Tibial nerve (tissue), 4 donors: ENCODE measurements around the gene WNT8A. TPM values are rescaled to one million over a fixed set of nuclear protein-coding genes. Genes with fewer than 3 reads are reported as not detected.
A peak's percentile ranks its signal among the peaks of the same experiment; 100 is the strongest.

Experiments used
- DNase-seq, 2 donors: peaks; one replicate each; pipeline ENCODE4 v3.0.0-alpha.2; 2019; ENCODE audit warnings: low spot score in 2 of 2
- H3K27ac ChIP-seq, 4 donors: fragments of 200-600 bp; sonication (generic) in 3 of 4; one replicate each; pipeline ENCODE4 v1.5.1; 2017 to 2019; ENCODE audit warnings: mild to moderate bottlenecking in 1 of 4
- H3K27me3 ChIP-seq, 2 donors: fragments of 200-600 bp; sonication (generic) in 1 of 2; one replicate each; pipeline versions ENCODE4 v1.5.1 to v1.6.0; 2017 to 2019
- H3K36me3 ChIP-seq, 3 donors: fragments of 200-600 bp; sonication (generic); one replicate each; pipeline ENCODE4 v1.5.1; 2018 to 2019
- H3K4me1 ChIP-seq, 4 donors: fragments of 200-600 bp; sonication (generic) in 3 of 4; one replicate each; pipeline ENCODE4 v1.5.1; 2017 to 2019
- H3K4me3 ChIP-seq, 4 donors: fragments of 200-600 bp; sonication (generic) in 3 of 4; one replicate each; pipeline ENCODE4 v1.5.1; 2017 to 2019; ENCODE audit warnings: mild to moderate bottlenecking in 1 of 4, moderate library complexity in 1 of 4
- H3K9me3 ChIP-seq, 4 donors: fragments of 200-600 bp; sonication (generic) in 3 of 4; one replicate each; pipeline ENCODE4 v1.5.1; 2017 to 2019
- EP300 ChIP-seq, 2 donors: sonication (generic); formaldehyde crosslinking; IDR thresholded peaks; one replicate each; pipeline ENCODE4 v1.6.1; 2017; ENCODE audit warnings: antibody characterized with exemption in 2 of 2, mild to moderate bottlenecking in 1 of 2
- POLR2A ChIP-seq, 2 donors: fragments of 450-650 bp; IDR thresholded peaks; one replicate each; pipeline ENCODE4 v1.6.1; 2017; ENCODE audit warnings: antibody characterized with exemption in 2 of 2, mild to moderate bottlenecking in 2 of 2, moderate library complexity in 2 of 2
- WGBS, 2 donors: methylation state at CpG; one replicate each; pipeline ENCODE4 v1.1.5; 2018; 5-methylcytosine and 5-hydroxymethylcytosine counted together
- total RNA-seq, 4 donors: library from RNA; depleted of rRNA; stranded (reverse); fragments of >200 nt; gene quantifications; one replicate each; pipeline ENCODE4 v1.1.0, GENCODE V29; 2016
- TF ChIP-seq, protein P1 (sequence below), 5 experiments: fragments of 200-600 bp in 3 of 5; fragments of 450-650 bp in 2 of 5; sonication (generic) in 3 of 5; IDR thresholded peaks; one replicate each; pipeline ENCODE4 v1.5.1; 2016 to 2019; ENCODE audit warnings: antibody characterized with exemption in 5 of 5, mild to moderate bottlenecking in 3 of 5, moderate library complexity in 2 of 5

The WNT8A gene
- total RNA-seq, 4 donors from 2014 or later, result not detected

DNA sequence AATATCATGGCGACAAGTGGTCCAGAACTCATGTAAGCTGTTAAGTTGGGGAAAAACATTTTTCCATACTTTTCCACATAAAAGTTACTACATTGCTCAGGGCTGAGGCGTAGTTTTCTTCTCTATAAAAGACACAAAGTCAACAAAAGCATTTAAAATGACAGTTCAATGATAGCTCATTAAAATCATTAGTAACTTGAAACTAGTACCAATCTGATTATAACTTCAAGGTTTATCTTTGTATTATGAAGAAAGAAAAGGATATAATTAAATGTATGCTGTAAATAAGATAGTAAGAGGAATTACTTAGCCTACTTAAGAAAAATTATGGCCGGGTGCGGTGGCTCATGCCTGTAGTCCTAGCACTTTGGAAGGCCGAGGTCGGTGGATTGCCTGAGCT, 45.5 kb downstream of the WNT8A start:
- DNase-seq, result no peak
- Histone ChIP-seq H3K36me3 (no peaks in the 10 kb centered on the region), H3K4me1 (peaks cover 0 to 7% (median 0%) of the 10 kb centered on the region in 4 donors), H3K27ac (no peak overlapping the region), H3K4me3 (no peak overlapping the region), H3K9me3 (no peaks in the 10 kb centered on the region), H3K27me3 (no peaks in the 10 kb centered on the region)
- whole genome bisulfite sequencing, 2 donors, result 88 to 91% methylated on average over 6 of the region's 6 CpGs
- TF ChIP-seq, protein P1, sequence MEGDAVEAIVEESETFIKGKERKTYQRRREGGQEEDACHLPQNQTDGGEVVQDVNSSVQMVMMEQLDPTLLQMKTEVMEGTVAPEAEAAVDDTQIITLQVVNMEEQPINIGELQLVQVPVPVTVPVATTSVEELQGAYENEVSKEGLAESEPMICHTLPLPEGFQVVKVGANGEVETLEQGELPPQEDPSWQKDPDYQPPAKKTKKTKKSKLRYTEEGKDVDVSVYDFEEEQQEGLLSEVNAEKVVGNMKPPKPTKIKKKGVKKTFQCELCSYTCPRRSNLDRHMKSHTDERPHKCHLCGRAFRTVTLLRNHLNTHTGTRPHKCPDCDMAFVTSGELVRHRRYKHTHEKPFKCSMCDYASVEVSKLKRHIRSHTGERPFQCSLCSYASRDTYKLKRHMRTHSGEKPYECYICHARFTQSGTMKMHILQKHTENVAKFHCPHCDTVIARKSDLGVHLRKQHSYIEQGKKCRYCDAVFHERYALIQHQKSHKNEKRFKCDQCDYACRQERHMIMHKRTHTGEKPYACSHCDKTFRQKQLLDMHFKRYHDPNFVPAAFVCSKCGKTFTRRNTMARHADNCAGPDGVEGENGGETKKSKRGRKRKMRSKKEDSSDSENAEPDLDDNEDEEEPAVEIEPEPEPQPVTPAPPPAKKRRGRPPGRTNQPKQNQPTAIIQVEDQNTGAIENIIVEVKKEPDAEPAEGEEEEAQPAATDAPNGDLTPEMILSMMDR (IDR thresholded peaks at IDR 0.05), result no peak
- TF ChIP-seq POLR2A (IDR thresholded peaks at IDR 0.05) (no peak), EP300 (IDR thresholded peaks at IDR 0.05) (no peak)

DNA sequence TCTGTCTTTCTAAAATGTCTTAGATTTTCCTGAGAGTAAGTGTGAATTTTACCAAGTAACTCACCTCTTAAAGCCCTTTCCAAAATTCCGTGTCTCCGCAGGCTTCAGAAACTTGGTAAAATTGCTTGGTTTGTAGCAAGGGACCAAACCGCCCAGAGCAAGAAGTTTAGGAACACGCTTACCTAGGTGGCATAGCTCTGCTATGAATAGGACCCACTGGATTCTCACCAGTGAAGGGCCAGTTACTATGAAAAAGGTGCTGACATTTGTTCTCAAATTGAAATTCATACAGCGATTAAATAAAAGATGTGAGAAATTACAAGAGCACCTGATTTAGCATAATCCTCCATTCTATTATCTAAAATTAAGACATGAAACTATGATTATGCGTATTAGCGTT, 48.7 kb downstream of the WNT8A start:
- WGBS, 2 donors, result 91 to 92% methylated on average over 7 of the region's 7 CpGs
- H3K4me1 ChIP-seq, result peaks cover 0 to 7% (median 0%) of the 10 kb centered on the region in 4 donors
- DNase-seq, result no peak
- no peaks in the 10 kb centered on the region for H3K27me3 ChIP-seq
- no peak overlapping the region for H3K4me3 ChIP-seq
- H3K9me3 ChIP-seq, result no peaks in the 10 kb centered on the region
- H3K36me3 ChIP-seq, result no peaks in the 10 kb centered on the region
- TF ChIP-seq EP300 (IDR thresholded peaks at IDR 0.05) (no peak), POLR2A (IDR thresholded peaks at IDR 0.05) (no peak)
- TF ChIP-seq, protein P1 (IDR thresholded peaks at IDR 0.05), result no peak
- no peak overlapping the region for H3K27ac ChIP-seq

DNA sequence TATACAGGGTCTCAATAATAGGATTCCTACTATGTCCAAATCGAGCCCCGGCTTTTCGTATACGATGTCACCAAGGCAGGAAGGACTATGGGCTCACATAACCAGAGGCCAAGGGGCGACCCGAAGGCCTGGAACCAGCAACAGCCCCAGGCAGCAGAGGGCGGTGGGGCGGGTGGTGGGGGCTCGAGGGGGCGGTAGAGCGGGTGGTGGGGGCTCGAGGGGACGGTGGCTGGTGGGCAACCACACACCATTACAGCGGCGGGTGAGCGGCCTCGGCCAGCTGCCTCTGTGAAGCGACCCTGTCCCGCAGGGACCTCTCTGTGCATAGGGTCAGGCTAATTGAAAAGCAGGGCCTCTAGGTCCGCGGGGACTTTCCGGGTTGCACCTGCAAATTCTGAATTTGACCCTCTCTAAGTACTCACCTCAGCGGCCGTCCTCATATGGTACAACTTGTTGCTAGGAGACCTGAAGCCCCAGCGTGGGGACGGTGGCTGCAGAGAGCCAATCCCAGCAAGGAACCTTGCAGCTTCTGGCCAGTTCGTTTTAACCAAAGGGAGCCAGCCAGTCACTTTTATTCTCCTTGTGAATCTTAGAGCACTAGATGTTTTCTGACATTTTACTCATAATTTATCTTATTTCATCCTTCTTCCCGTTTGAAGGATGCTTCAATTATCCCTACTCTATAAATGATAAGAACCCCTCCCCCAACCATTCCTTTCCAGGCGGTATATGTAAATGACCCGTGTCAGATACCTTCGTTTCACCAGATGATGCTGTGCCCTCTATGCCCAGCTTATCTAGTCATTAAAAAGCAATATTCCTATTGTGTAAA, 55.3 kb downstream of the WNT8A start, which contains the start of gene NME5:
NME5 (minus strand) TSS at position 480 of the 832 bp plus-strand sequence. CDS start 648 bp downstream, outside the sequence.
- peaks cover 0 to 5% (median 0%) of the 10 kb centered on the region in 3 donors for H3K36me3 ChIP-seq
- no peaks in the 10 kb centered on the region for H3K27me3 ChIP-seq
- peak in 1 of 2 donors; percentile 25 for DNase-seq
- no peak within 1 kb of the TSS for H3K27ac ChIP-seq
- WGBS, 2 donors, result 14 to 16% methylated on average over 14 to 23 of the region's 31 CpGs
- no peaks in the 10 kb centered on the region for H3K9me3 ChIP-seq
- peaks cover 0 to 12% (median 0%) of the 10 kb centered on the region in 4 donors for H3K4me1 ChIP-seq
- peak within 1 kb of the TSS; percentile 28 to 56 (median 40) for H3K4me3 ChIP-seq
- TF ChIP-seq EP300 (IDR thresholded peaks at IDR 0.05) (no peak), POLR2A (IDR thresholded peaks at IDR 0.05) (no peak)
- TF ChIP-seq, protein P1 (IDR thresholded peaks at IDR 0.05), result no peak

DNA sequence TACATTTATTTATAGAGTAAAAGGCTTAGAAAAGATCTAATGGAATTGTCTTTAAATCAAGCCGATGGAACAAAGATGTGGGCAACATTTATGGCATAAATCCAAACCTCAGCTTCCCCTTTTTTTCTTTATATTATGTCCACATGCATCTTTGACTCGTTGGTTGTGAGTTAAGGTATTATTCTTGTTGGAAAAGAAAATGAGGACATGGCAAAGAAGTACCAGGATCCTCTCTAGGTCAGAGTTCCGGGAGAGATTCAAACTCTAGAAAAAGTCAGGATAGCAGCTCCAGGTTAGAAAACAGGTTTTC, 55.9 kb downstream of the WNT8A start:
- H3K27me3 ChIP-seq, result no peaks in the 10 kb centered on the region
- 66 to 75% methylated on average over 3 of the region's 3 CpGs for WGBS, 2 donors
- peak overlapping the region in 2 of 4 donors; percentile 44 to 56 for H3K4me3 ChIP-seq
- H3K36me3 ChIP-seq, result peaks cover 0 to 5% (median 0%) of the 10 kb centered on the region in 3 donors
- H3K4me1 ChIP-seq, result peaks cover 0 to 12% (median 0%) of the 10 kb centered on the region in 4 donors
- H3K9me3 ChIP-seq, result no peaks in the 10 kb centered on the region
- no peak for DNase-seq
- H3K27ac ChIP-seq, result no peak overlapping the region
- TF ChIP-seq EP300 (IDR thresholded peaks at IDR 0.05), result no peak
- TF ChIP-seq, protein P1 (IDR thresholded peaks at IDR 0.05), result no peak
- no peak for TF ChIP-seq POLR2A (IDR thresholded peaks at IDR 0.05)

DNA sequence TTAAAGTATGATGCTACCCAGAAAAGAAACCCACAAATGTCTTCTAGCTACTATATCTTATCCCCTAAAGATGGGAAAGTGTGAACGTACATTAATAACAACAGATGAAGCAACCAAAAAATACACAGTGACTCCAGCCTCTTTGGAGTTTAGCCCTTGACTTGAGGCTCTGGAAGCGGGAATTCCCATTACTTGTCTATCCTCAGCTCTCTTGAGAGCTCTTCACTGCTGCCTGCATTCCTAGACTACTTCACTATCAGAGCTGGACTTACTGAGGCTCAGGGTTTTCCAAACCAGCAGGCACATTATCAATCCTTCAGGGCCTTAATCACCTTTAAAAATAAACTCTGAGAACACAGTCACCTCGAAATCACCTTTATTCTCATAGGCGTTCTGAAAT, 56.4 kb downstream of the WNT8A start:
- WGBS, 2 donors, result 66 to 77% methylated on average over 4 of the region's 4 CpGs
- DNase-seq, result no peak
- Histone ChIP-seq H3K36me3 (peaks cover 0 to 5% (median 0%) of the 10 kb centered on the region in 3 donors), H3K4me3 (no peak overlapping the region), H3K9me3 (no peaks in the 10 kb centered on the region), H3K27me3 (no peaks in the 10 kb centered on the region), H3K27ac (no peak overlapping the region), H3K4me1 (peaks cover 0 to 12% (median 0%) of the 10 kb centered on the region in 4 donors)
- no peak for TF ChIP-seq POLR2A (IDR thresholded peaks at IDR 0.05)
- TF ChIP-seq, protein P1 (IDR thresholded peaks at IDR 0.05), result no peak
- TF ChIP-seq EP300 (IDR thresholded peaks at IDR 0.05), result no peak
